Hematopoietic multipotent progenitor cell treated with erythropoietin and hydrocortisone succinate and interleukin-3 and kit ligand, for 6 days (in vitro differentiated cells): ENCODE data around the gene PPP1R1B.

Source experiments
- DNase-seq: peaks from one replicate; pipeline ENCODE4 v3.0.0-alpha.2; 2015

PPP1R1B gene

GRCh38 chr17:39671651-39672521 lies 45.1 kb downstream of the PPP1R1B start:
- DNase-seq: peak; percentile 73

GRCh38 chr17:39672522-39673334 lies 46.0 kb downstream of the PPP1R1B start:
- no peak for DNase-seq

GRCh38 chr17:39673335-39674081 lies 46.8 kb downstream of the PPP1R1B start:
- no peak for DNase-seq

- DNase-seq: no peak
Observed at GRCh38 chr17:39674179-39674578, 47.4 kb downstream of the PPP1R1B start.

- peak; percentile 72 for DNase-seq
Observed at GRCh38 chr17:39674702-39675389, 48.1 kb downstream of the PPP1R1B start.

GRCh38 chr17:39675390-39676082 lies 48.8 kb downstream of the PPP1R1B start:
- no peak for DNase-seq

GRCh38 chr17:39676198-39676819 lies 49.6 kb downstream of the PPP1R1B start:
- peak; percentile 91 for DNase-seq

GRCh38 chr17:39677072-39677471 lies 50.3 kb downstream of the PPP1R1B start:
- no peak for DNase-seq

GRCh38 chr17:39677542-39678339 lies 51.0 kb downstream of the PPP1R1B start:
- DNase-seq: no peak

- DNase-seq: peak; percentile 57
Observed at GRCh38 chr17:39678340-39679116, 51.8 kb downstream of the PPP1R1B start.

GRCh38 chr17:39679521-39680192 lies 52.9 kb downstream of the PPP1R1B start:
- DNase-seq: peak; percentile 92

GRCh38 chr17:39683295-39683939 lies 56.7 kb downstream of the PPP1R1B start:
- peak; percentile 92 for DNase-seq

- peak; percentile 55 for DNase-seq
Observed at GRCh38 chr17:39684369-39685192, 57.8 kb downstream of the PPP1R1B start.
